ENCODE results near the gene GOLGA8J. TPM values are rescaled to one million over a fixed set of nuclear protein-coding genes. Genes with fewer than 3 reads are reported as not detected.

Gene GOLGA8J
- total RNA-seq, 1 donor from 2014 or later = not detected

Small RNAs within 50 kb of the gene (small RNA-seq; reads per million reads assigned to genes)
- gene RF00096 (ENCODE audit: low replicate concordance) (not detected), gene RN7SL673P (ENCODE audit: low replicate concordance) (not detected)

Other genes starting within 250 kb of the GOLGA8J start
- gene GOLGA8T, start 52.1 kb downstream of the GOLGA8J start, total RNA-seq = 0.49 TPM

Measured in temporal lobe (tissue), 2 donors.